Renal cortex interstitium (tissue), 11 donors: Measurements from ENCODE around the gene DSCAM. TPM values are rescaled to one million over a fixed set of nuclear protein-coding genes. Genes with fewer than 3 reads are reported as not detected.

Experiments
- DNase-seq, 11 donors: peaks; one replicate each; pipeline ENCODE4 v3.0.0-alpha.2; 2013; ENCODE audit warnings: low read depth in 9 of 11, low spot score in 4 of 11; ENCODE audit errors: extremely low read depth in 1 of 11
- polyA plus RNA-seq, 3 donors: library from polyadenylated mRNA; unstranded; fragments of 120-200 nt; gene quantifications; one replicate each; pipeline ENCODE4 v1.2.1, GENCODE V29; 2013; ENCODE audit not compliant: insufficient read length in 3 of 3

The DSCAM gene
- polyA plus RNA-seq, 3 donors: 0.11 TPM; not detected in 2

GRCh38 chr21:40153351-40153750 is 693.6 kb downstream of the DSCAM start:
- no peak for DNase-seq

- no peak for DNase-seq
Observed at GRCh38 chr21:40152476-40152875, 694.5 kb downstream of the DSCAM start.

GRCh38 chr21:40151611-40152010 is 695.3 kb downstream of the DSCAM start:
- no peak for DNase-seq

GRCh38 chr21:40146216-40146837 is 700.6 kb downstream of the DSCAM start:
- no peak for DNase-seq

- peak; percentile 36 to 59 (median 47) for DNase-seq
Observed at GRCh38 chr21:40143822-40144525, 703.0 kb downstream of the DSCAM start.

GRCh38 chr21:40141621-40142020 is 705.3 kb downstream of the DSCAM start:
- no peak for DNase-seq

- no peak for DNase-seq
Observed at GRCh38 chr21:40140675-40141074, 706.3 kb downstream of the DSCAM start.

GRCh38 chr21:40139636-40140035 is 707.3 kb downstream of the DSCAM start:
- no peak for DNase-seq

- no peak for DNase-seq
Observed at GRCh38 chr21:40136571-40136970, 710.4 kb downstream of the DSCAM start.

- no peak for DNase-seq
Observed at GRCh38 chr21:40134731-40135492, 712.0 kb downstream of the DSCAM start.

GRCh38 chr21:40130476-40130875 is 716.5 kb downstream of the DSCAM start:
- DNase-seq: no peak

- no peak for DNase-seq
Observed at GRCh38 chr21:40129809-40130208, 717.1 kb downstream of the DSCAM start.

- DNase-seq: no peak
Observed at GRCh38 chr21:40128891-40129290, 718.1 kb downstream of the DSCAM start.

GRCh38 chr21:40120940-40121575 is 725.9 kb downstream of the DSCAM start:
- peak; percentile 7 to 38 (median 25) for DNase-seq

GRCh38 chr21:40118527-40118926 is 728.4 kb downstream of the DSCAM start:
- no peak for DNase-seq

- DNase-seq: no peak
Observed at GRCh38 chr21:40117236-40117635, 729.7 kb downstream of the DSCAM start.

- DNase-seq: no peak
Observed at GRCh38 chr21:40115775-40116174, 731.2 kb downstream of the DSCAM start.

- no peak for DNase-seq
Observed at GRCh38 chr21:40102682-40103081, 744.3 kb downstream of the DSCAM start.

GRCh38 chr21:40099809-40100208 is 747.1 kb downstream of the DSCAM start:
- no peak for DNase-seq

GRCh38 chr21:40095477-40095876 is 751.5 kb downstream of the DSCAM start:
- DNase-seq: no peak
